Spleen (tissue), 7 donors: ENCODE results near the gene C16orf95.

ENCODE experiments used
- CTCF ChIP-seq, 11 experiments: fragments of 200-600 bp in 7 of 11; fragments of 450-650 bp in 4 of 11; sonication (generic) in 4 of 11; IDR thresholded peaks in 8 of 11; conservative IDR thresholded peaks in 3 of 11; 1 replicate in 7 of 11; 2 replicates in 4 of 11; pipeline versions ENCODE4 v1.4.0 to v1.8.0; 2016 to 2021; ENCODE audit warnings: antibody characterized with exemption in 11 of 11, inconsistent platforms in 4 of 11, mild to moderate bottlenecking in 1 of 11
- POLR2A ChIP-seq, 3 donors: fragments of 450-650 bp; IDR thresholded peaks; one replicate each; pipeline ENCODE4 v1.5.1; 2017; ENCODE audit warnings: antibody characterized with exemption in 3 of 3, mild to moderate bottlenecking in 1 of 3
- POLR2AphosphoS5 ChIP-seq, 3 donors: sonication (generic); formaldehyde crosslinking; IDR thresholded peaks; one replicate each; pipeline ENCODE4 v1.5.1; 2017; ENCODE audit warnings: antibody characterized with exemption in 3 of 3
- donor health status: DM: no; HTN: no; CAD: no; lungs with moderate emphysema.
- donor health status: DM: no; HTN: no; CAD: no.
- donor health status: DM: no; HTN: no; CAD: no.

GRCh38 chr16:87361916-87362619 is 44.9 kb upstream of the C16orf95 start:
- TF ChIP-seq POLR2A (IDR thresholded peaks at IDR 0.05) (no peak), CTCF (IDR thresholded peaks at IDR 0.05 in 8 of 11, conservative IDR thresholded peaks at IDR 0.05 in 3 of 11) (no peak), POLR2AphosphoS5 (IDR thresholded peaks at IDR 0.05) (no peak)
